ENCODE measurements around the gene PAX8.
"Not testable (repeated sequence)": the region's sequence is repeated elsewhere in the genome, so short reads cannot be mapped to it uniquely, and the experiment has no call there.

Gene PAX8

DNA sequence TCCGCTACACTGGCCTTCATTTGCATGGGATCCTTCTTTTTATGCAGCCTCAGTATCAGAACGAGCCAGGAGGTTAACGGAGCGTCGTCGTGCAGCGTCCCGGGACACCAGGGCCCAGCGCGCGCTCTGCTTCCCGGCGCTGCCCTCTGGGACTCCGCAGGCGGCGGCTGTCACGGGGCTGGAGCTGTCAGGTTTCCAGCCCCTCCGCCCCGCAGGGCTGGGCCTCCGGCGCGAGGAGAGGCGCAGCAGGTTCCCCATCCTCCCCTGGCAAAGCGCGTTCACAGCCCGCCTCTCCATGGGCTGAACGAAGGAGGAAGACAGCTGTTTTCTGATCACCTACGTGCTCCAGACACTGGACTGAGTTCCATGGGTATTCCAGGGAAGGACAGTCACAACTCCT lies 12.5 kb upstream of the PAX8 start:
- DNase-seq (ENCODE audit: extremely low read depth in 1 of 2, low read depth in 1 of 2): no peak

DNA sequence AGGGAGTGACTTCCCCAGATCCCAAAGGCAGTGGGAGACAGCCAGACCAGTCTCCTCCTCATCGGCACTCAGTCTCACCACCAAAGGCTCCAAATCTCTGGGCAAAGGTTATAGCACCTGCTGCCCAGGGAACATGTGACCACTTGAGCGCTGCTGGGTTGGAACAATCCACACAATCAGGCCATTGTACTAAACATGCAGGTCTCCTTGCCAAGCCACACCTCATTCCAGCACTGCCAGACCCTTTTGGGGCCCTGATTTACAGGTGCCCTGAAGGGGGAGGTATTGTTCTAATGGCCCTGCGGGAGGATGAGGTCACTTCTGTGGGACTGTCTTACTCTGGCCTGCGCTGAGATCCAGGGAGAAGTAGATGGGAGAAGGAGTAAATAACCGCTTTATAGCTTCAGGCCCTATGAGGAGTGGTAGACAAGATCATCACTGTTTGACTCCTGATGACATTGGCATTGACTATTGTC lies 10.0 kb upstream of the PAX8 start:
- DNase-seq (ENCODE audit: extremely low read depth in 1 of 2, low read depth in 1 of 2): not testable (repeated sequence)

DNA sequence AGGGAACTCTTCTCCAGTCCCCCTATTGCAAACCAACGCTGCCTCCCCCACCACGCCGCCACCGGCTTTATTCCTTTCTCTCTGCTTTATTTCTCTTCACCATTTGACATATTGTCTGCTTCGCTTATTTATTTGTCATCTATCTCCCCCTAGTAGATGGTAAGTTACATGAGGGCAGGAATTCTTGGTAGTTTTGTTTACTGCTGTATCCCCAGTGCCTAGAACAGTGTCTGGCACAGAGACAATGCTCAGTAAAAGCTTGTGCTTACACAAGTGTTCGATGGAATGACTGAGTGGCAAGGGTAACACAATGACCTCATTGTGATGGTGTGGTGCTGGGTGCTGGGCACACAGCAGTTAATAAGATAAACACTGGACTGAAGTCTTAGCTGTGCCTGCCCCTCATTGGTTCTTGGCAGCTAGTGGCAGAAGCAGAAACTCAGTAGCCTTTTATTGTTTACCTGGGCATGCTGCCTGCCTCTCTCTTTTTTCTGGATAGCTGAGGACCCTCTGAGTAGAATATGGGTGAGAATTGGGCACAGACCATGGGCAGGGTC lies 9.5 kb upstream of the PAX8 start:
- DNase-seq (ENCODE audit: extremely low read depth in 1 of 2, low read depth in 1 of 2): not testable (repeated sequence)

DNA sequence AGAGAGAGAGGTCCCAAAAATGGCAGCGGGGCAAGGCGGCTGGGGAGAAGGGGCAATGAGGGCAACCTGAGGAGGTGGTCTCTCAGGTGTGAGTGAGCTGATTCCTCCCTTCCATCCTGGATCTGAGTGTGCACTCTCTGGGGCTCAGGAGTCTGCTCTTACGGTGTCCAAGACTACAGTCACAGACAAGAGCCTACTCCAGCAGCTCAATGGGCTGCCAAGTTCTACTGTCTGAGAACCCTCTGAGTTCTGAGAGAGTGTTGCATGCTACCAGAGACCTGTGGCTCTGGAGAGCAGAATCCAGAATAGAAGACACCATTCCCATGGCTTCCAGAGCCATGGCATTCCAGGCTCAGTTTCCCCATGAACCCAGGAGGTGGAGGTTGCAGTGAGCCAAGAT lies 7.1 kb upstream of the PAX8 start:
- DNase-seq (ENCODE audit: extremely low read depth in 1 of 2, low read depth in 1 of 2): no peak

DNA sequence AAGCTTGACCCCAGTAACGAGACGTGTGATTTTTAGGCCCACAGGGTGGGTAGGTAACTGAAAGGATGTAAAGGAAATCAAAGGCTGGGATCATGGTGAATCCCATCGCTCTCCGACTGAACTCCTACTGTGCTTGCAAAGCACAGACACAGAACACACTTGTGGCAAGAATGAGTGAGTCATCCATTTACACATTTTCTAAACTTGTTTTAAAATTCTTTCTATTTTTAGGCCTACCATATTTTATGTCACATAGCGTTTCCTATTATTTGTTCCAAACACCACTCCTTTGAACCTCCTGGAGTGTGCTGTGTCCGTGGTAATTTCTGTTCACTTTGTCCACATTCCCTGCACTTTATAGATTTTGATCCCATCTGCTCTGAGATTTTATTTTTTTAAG lies 6.3 kb upstream of the PAX8 start:
- not testable (repeated sequence) for DNase-seq (ENCODE audit: extremely low read depth in 1 of 2, low read depth in 1 of 2)

DNA sequence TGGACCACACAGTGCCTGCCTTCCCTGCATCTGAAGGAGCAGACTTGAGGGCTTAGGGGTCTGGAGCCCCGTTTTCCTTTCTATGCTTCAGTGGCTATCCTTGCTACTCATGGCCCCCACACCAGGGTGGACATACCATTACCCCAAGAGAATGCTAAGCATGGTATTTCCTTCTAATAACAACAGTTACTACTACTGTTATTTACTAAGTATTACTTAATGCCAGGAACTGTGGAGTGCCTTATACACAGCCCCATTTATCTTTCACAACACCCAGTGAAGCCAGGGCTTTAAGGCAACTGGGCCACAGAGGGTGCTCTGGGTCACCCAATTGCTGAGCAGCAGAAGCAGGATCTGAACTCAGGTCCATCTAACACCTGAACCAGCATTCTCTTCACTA lies 5.8 kb upstream of the PAX8 start:
- DNase-seq (ENCODE audit: extremely low read depth in 1 of 2, low read depth in 1 of 2): no peak

DNA sequence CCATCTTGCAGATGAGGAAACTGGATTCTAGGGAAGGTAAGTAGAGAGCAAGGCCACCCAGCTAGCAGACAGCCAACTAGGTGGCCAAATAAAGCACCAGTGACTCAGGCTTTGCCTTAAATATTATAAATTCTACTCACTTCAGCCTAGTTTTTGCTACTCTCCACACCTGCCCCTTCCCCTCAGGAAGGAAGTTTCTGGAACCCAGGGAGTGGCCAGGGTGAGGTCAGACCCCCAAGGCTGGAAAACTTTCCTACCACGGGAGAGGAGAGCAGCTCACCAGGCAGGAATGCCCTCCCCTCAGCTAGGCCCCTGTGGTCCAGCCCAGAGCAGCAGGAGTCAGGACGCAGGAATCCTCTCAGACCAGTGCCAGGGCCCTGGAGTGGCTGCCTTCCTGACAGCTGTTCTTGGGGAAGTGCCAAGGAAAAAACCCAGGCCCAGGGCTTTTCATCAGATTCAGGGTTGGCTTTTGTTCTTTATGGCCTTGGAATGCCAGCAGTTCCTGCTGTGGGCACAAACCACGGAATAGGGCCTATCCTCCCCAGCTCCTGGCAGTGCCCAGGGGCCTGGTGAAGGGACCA lies 5.1 kb upstream of the PAX8 start:
- no peak for DNase-seq (ENCODE audit: extremely low read depth in 1 of 2, low read depth in 1 of 2)

DNA sequence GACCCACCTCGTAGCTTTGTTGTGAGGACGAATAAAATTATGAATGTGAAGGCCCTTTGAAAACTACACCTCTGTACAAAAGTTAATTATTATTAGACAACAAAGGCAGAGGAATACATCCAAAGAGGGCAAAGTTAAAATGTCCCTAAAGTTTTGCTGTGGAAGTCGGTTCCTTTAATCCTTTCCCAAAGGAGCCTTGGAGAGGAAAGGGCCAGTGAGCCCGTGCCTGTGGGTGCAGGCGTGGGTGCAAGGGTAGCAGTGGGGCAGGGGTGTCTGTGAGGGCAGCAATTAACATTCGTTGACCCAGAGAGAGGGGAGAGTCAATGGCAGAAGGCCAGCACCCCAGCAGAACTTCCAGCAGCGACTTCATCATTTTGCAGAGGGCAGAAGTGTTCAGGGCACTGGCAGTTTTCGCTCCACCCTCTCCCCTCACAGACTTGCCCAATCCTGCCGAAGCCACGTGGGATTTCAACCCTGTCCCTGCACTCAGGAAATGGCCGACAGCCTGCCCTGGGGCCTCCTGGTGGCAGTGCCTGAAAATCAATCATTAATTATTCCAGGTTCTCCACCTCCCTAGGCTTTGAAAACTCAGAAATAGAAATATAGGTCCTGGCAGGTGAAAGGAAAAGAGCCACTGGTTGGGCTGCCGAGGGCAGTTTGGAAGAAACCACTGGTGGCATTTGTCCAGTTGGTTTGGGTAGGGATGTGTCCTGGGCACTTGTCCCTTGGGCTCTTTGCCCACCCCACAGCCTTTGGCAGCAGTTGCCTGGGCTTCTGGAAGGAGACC lies 4.2 kb upstream of the PAX8 start:
- no peak for DNase-seq (ENCODE audit: extremely low read depth in 1 of 2, low read depth in 1 of 2)

DNA sequence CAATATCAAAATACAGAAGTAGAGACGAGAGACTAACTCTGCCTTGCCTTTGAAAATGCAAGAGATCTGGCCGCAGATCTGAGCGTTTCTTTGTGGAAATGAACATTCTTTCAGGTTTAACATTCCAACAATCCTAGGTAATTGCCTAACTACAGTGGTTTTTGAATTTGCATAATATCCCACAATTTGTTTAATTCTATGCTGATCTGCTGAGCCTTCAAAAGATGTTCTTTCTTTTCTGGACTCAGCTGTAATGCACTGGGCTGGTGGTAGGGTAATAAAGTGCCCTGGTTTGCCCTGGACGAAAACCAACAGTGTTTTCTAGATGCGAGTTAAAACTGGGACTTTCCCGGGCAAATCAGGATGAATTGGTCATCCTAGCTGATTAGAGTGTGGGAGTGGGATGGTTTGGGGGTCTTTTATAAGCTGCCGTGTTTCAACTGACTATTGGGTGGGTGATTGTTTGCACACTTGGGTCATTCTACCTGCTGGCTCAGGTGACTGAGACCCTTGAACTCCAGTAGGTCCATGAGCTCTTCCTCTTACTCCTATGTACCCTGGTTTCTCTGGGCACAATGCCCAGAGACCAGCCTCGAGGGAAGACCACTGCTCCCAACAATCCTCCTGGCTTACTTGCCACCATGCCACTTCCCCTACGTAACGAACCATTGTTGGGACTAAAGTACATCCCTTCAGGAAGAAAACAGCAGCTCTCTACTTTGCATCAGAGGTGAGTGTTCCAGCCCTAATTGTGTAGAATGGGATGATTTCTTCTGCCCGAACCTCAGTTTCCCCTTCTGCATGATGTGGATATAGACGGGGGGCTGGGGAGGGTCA lies 3.4 kb upstream of the PAX8 start:
- DNase-seq (ENCODE audit: extremely low read depth in 1 of 2, low read depth in 1 of 2): no peak

DNA sequence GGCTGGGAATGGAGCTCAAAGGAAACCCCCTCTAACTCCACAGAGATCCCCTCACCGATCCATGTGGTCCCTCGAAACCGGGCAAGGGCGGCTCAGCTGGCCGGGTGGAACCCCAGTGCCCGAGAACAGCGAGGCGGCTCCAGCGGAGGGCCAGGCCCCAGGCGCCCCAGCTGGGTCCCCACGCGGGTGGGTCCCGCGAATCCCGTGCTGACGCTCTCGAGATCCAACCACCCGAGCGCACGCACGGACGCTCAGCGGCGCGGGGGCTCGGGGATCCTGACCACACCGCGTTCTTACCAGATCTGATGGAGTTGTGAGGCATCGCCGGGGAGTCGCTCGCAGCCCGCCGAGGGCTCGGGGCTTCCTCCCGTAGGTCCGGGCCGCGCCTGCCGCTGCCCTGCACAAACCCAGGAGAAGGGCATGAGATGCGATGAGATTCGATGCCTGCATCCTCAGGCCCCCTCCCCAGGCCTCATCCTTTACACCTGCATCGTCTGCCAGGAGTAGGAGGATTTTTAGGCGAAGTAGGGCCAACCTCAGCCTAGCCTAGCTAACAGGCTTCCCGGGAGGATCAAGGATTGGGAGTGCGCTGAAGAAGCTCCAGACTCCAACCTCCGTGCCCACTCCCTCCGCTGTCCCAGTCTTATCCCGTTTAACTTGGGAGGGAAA lies 514 bp downstream of the PAX8 start:
- DNase-seq (ENCODE audit: extremely low read depth in 1 of 2, low read depth in 1 of 2): no peak

DNA sequence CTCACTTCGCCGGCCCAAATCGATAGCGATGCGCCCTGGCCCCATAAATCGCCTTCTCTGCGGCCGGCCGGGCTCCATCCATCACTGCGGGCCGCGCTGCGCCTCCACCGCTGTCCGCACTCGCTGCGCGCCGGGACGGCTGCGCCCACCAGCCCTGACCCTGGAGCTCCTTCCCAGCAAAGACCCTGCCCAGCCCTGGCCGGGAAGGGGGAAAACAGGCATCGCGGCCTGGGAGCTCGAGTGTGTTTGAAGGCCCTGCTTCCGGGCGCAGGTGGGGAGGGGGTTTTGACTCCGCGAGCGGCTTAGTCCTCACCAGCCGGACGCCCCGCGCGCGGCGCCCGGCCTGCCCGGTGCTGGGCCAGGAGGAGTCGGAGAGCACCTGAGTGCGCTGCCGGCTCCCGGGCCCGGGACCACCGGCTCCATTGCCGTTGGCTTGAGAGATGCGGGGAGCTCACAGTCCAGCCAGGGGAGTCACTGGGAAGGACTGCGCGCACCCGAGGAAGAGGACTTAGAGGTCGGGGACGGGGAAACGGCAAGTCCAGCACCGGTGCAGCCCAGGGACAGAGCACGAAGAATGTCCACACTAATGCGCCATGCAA lies 1.1 kb downstream of the PAX8 start:
- DNase-seq (ENCODE audit: extremely low read depth in 1 of 2, low read depth in 1 of 2): no peak

DNA sequence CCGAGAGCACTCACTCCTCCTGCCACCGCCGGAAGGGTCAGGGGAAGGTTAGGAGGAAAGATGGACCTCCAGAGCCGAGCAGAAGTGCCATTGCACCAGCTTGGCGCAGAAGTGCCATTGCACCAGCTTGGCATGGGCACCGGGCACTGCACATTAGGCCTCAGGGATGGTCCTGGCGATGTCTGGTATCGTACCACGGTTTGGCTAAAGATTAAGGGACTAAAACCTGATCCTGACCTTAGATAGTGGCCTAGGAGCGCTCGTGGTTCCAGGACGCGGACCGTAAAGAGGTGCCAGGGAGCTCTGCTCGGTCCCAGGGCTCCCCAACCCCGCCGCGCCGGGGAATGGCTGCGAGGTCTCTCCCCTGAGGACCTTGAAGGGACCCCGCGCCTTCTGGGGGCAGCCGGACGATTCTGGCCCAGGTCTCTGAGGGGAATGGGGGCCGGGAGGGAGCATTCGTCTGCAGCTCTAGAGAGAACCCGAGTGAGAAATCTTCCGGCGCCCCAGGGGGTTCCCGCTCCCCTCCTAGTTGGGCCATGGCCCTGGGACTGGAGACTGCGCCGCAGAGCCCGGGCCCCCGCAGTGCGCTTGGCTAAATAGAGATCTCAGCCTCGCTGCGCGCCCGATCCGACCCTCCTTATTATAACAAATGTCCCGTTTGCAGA lies 1.8 kb downstream of the PAX8 start:
- DNase-seq (ENCODE audit: extremely low read depth in 1 of 2, low read depth in 1 of 2): no peak

DNA sequence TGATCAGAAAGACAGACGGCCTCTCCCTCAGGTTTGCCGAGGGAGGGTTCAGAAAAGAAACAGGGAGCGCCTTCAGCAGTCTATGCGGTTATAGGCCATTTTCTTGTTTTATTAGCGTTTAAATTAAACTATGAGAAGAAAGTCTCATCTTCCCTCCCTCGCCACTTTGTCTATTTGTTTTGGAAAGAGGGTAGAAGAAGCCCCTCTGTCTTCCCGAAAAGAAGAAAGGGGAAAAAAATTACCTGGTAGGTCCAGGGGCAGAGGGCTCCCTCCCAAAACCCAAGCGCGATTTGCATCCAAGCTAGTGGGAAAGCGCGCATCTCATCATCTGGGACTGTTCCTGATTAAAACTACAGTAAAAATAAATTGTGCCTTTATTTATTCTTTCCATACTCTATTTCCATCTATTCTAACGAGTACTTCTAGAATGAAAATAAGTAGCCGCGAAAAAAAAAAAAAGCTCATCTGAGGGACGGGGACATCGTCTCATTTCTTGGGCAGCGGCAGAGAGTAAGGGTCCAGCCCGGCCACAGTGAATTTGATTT lies 2.4 kb downstream of the PAX8 start:
- DNase-seq (ENCODE audit: extremely low read depth in 1 of 2, low read depth in 1 of 2): no peak

DNA sequence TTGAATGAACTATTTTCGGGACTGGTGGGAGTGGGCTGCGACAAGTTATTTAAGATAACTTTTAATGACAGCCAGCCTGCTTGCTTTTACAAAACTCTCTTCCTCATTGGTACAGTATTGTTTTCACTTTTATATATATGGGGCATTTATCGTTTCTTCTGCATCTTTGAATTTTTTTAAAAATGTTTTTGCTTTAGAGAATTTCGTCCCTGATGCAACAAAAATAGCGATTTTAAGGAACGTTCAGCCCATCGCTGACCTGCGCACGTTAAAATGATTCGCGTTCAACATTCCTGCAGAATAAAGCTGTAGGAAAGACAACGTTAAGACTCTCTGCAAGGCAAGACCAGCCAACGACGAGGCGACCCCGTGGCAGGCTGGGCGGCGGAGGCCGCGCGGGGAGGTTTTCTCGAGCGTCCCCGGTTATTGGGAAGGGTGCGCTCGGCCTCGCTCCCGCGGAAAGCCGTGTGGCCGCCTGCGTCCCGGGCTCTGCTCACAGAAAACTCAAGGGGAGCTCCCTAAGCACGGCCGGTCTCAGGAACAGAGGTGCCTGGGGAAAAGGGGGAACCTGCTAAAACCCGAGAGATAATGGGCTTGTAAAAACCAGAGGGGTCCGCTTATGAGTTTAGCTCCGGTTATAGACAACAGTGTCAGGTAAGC lies 3.0 kb downstream of the PAX8 start:
- DNase-seq (ENCODE audit: extremely low read depth in 1 of 2, low read depth in 1 of 2): no peak

DNA sequence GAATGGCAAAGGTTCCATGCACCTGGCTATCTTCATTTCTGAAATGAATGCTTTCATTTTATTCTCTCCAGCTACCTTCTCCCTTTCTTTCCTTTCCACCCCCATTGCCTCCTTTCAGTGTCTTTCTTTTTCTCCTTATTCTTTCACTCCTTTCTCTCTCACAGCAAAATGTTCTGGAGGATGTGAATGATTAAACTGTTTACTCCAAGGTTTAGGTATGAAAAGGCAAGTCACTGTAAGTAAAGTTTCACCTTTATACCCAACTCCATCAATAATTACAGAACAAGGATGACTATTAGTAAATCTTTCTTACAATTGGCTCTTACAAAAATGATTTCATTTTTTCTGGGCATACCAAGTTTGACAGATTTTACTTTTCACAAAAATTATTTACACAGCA lies 4.3 kb downstream of the PAX8 start:
- DNase-seq (ENCODE audit: extremely low read depth in 1 of 2, low read depth in 1 of 2): no peak

DNA sequence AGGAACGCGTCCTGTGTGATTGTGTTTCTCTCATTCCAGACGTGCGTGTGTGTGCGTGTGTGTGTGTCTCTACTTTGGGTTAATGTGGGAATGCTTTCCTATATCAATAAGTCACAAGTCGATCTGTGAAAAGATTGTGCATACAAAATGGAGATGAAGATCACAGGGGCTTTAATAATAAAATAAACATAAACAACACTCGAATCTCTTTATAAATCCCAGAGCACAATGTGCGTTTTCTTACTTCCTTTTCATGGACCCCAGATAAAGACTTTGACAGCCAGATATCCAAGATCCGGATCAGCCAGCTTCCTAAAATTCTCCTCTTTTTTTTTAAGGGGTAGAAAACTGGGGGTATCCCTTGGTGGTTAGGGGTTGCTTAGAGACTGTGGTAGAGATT lies 4.7 kb downstream of the PAX8 start:
- DNase-seq (ENCODE audit: extremely low read depth in 1 of 2, low read depth in 1 of 2): no peak

DNA sequence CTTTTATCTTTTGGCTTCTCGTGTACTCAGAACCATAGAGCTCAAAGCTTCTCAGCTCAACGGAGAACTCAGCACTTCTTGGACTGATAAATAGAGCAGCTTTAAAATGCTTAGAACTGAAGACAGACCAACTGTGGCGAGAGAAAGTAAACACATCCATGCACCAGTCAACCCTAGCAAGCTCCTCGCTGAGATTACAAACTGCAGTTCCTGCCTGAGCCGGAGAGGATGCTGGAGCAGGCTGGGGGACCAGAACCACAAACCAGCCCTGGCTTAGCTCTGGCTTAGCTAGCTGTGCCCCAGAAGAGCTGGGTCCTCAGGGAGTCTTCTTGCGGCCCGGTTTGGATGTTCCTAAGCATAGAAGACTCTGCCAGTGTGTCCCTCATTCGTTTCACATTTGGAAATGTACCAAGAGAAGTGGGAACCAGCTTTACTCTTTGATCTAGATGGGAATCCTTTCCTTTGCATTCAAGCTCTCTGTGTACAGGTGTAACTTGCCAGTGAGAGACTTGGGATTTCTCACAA lies 5.6 kb downstream of the PAX8 start:
- DNase-seq (ENCODE audit: extremely low read depth in 1 of 2, low read depth in 1 of 2): peak in 1 of 2 donors; percentile 3

DNA sequence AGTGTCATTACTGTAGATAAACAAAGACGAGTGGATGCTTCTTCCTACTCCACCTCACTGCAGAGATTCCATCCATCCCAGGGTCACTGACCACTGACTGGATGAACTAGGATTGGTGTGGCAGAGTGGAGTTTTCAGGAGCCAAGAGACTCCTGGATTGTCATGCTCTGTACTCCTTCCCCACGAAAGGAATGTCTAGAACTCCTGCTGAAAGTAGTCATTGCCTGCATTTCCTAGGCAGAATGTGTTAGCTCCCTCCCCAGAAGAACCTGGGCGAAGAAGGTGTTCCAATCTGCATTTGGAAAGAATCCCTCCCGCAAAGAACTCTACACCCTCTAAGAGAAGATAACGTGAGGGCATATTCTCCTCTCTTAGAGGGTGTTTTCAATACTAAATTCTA lies 6.2 kb downstream of the PAX8 start:
- DNase-seq (ENCODE audit: extremely low read depth in 1 of 2, low read depth in 1 of 2): no peak

All from stimulated activated CD8-positive, alpha-beta memory T cell treated with anti-CD3 and anti-CD28 coated beads, Interleukin-7, amount 100 ng/mL, for 48 hours (primary cell).